SK-N-SH treated with all-trans-retinoic acid at 6 μM for 48 hours (cell line): Measurements from ENCODE around the gene ZNF624.

ENCODE experiments used
- CREB5 ChIP-seq: fragments of 250-450 bp; sonication (Bioruptor Pico); IDR thresholded peaks from 2 replicates; pipeline ENCODE4 v1.5.1; 2020; ENCODE audit warnings: low read depth, mild to moderate bottlenecking, moderate library complexity
- PPARA ChIP-seq: fragments of 250-450 bp; sonication (Bioruptor Pico); IDR thresholded peaks from 2 replicates; pipeline ENCODE4 v1.5.0; 2020; ENCODE audit warnings: mild to moderate bottlenecking, borderline replicate concordance
- RARB ChIP-seq: fragments of 250-450 bp; sonication (Bioruptor Pico); IDR thresholded peaks from 2 replicates; pipeline ENCODE4 v1.8.0; 2021; ENCODE audit warnings: mild to moderate bottlenecking, moderate library complexity

DNA sequence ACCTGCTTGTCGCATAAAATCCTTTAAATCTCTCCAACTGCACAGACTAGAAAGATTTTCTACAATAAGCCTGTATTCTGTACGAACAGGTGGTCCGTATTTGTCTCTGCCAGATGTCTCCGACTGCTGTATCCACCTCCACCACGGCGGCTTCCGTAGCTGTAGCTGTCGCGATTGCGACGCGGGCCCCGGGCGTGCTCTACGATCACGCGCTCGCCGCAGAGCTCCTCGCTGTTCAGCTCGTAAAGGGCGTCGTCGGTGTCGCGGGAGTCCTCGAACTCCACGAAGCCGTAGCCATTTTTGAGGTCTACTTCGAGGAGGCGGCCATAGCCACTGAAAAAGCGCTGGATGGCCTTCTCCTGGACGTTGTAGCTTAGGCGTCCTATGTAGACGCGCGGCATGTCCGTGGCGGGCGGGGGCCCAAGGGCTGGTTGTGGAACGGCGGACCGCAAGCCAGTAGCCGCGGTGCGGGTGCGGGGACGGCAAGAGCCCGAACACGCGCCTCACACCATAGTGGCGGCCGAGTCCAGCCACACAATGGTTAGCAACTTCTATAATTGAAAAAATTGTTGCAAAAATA, 36.1 kb downstream of the ZNF624 start:
- TF ChIP-seq RARB (no peak), PPARA (no peak), CREB5 (CRISPR knock-in tag) (no peak)
